ENCODE data around the gene ITFG1.
A peak's percentile ranks its signal among the peaks of the same experiment; 100 is the strongest.

The ITFG1 gene

GRCh38 chr16:47465919-47466630 lies 5.2 kb upstream of the ITFG1 start:
- in situ Hi-C loops (cut with HindIII; ENCODE audit: low sequenced_read_pairs) = no loop called here
- H3K4me3 ChIP-seq (ENCODE audit: low read depth, low read length) = no peak overlapping the region
- TF ChIP-seq, protein P1, sequence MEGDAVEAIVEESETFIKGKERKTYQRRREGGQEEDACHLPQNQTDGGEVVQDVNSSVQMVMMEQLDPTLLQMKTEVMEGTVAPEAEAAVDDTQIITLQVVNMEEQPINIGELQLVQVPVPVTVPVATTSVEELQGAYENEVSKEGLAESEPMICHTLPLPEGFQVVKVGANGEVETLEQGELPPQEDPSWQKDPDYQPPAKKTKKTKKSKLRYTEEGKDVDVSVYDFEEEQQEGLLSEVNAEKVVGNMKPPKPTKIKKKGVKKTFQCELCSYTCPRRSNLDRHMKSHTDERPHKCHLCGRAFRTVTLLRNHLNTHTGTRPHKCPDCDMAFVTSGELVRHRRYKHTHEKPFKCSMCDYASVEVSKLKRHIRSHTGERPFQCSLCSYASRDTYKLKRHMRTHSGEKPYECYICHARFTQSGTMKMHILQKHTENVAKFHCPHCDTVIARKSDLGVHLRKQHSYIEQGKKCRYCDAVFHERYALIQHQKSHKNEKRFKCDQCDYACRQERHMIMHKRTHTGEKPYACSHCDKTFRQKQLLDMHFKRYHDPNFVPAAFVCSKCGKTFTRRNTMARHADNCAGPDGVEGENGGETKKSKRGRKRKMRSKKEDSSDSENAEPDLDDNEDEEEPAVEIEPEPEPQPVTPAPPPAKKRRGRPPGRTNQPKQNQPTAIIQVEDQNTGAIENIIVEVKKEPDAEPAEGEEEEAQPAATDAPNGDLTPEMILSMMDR (IDR thresholded peaks at IDR 0.05; ENCODE audit: low read depth, low read length, missing control alignments) = no peak
- no peak for DNase-seq (ENCODE audit: low read depth)

GRCh38 chr16:47463771-47464624 lies 3.1 kb upstream of the ITFG1 start:
- TF ChIP-seq, protein P1 (IDR thresholded peaks at IDR 0.05; ENCODE audit: low read depth, low read length, missing control alignments) = no peak
- no peak for DNase-seq (ENCODE audit: low read depth)
- no peak overlapping the region for H3K4me3 ChIP-seq (ENCODE audit: low read depth, low read length)
- in situ Hi-C loops (cut with HindIII; ENCODE audit: low sequenced_read_pairs) = no loop called here

GRCh38 chr16:47461598-47462266 lies 869 bp upstream of the ITFG1 start:
- H3K4me3 ChIP-seq (ENCODE audit: low read depth, low read length) = peak overlapping the region; percentile 92
- no peak for DNase-seq (ENCODE audit: low read depth)
- in situ Hi-C loops (cut with HindIII; ENCODE audit: low sequenced_read_pairs) = no loop called here
- TF ChIP-seq, protein P1 (IDR thresholded peaks at IDR 0.05; ENCODE audit: low read depth, low read length, missing control alignments) = no peak

- DNase-seq (ENCODE audit: low read depth) = no peak
- TF ChIP-seq, protein P1 (IDR thresholded peaks at IDR 0.05; ENCODE audit: low read depth, low read length, missing control alignments) = no peak
- in situ Hi-C loops (cut with HindIII; ENCODE audit: low sequenced_read_pairs) = no loop called here
- peak overlapping the region; percentile 92 for H3K4me3 ChIP-seq (ENCODE audit: low read depth, low read length)
Observed at GRCh38 chr16:47460359-47460710, 528 bp downstream of the ITFG1 start.

DNA sequence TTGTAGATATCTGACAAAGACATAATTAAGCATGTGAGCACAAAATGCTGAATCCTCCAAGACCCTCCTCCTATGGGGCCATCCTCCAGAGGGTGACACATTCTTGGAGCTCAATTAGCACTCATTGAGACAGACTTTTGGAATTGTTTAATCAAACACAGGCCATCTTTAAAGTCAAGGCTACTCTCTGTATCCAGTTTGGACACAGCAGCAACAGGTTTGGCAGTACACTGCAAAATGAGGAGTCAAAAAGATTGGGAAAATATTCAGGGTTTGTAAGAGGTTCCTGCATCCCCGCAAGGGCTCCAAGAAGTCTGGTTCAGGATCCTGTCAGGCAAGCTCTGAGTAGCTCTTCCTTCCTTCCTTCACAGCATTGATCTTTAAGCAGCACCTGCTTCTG lies 1.3 kb downstream of the ITFG1 start:
- peak overlapping the region; percentile 92 for H3K4me3 ChIP-seq (ENCODE audit: low read depth, low read length)
- TF ChIP-seq, protein P1 (IDR thresholded peaks at IDR 0.05; ENCODE audit: low read depth, low read length, missing control alignments) = no peak
- in situ Hi-C loops (cut with HindIII; ENCODE audit: low sequenced_read_pairs) = no loop called here
- no peak for DNase-seq (ENCODE audit: low read depth)

GRCh38 chr16:47458331-47458730 lies 2.5 kb downstream of the ITFG1 start:
- TF ChIP-seq, protein P1 (IDR thresholded peaks at IDR 0.05; ENCODE audit: low read depth, low read length, missing control alignments) = no peak
- in situ Hi-C loops (cut with HindIII; ENCODE audit: low sequenced_read_pairs) = no loop called here
- H3K4me3 ChIP-seq (ENCODE audit: low read depth, low read length) = no peak overlapping the region
- DNase-seq (ENCODE audit: low read depth) = no peak

Data from astrocyte of the cerebellum (primary cell).